MM.1S (cell line): ENCODE results near the gene SLC51B.

Experiments used
- DNase-seq: peaks from one replicate; pipeline ENCODE4 v3.0.0-alpha.2; 2015
- H2AFZ ChIP-seq: fragments of 300-600 bp; sonication (generic); 2 replicates; pipeline ENCODE4 v1.6.0; 2016; ENCODE audit warnings: antibody characterized with exemption, low read length
- H3F3A ChIP-seq: fragments of 300-600 bp; sonication (generic); 2 replicates; pipeline ENCODE4 v1.6.1; 2016; ENCODE audit warnings: mild to moderate bottlenecking, antibody characterized with exemption, low read length, moderate library complexity, mixed read lengths; ENCODE audit not compliant: insufficient read depth
- H3K27ac ChIP-seq: fragments of 300-600 bp; sonication (generic); 2 replicates; pipeline ENCODE4 v1.5.1; 2016; ENCODE audit warnings: mild to moderate bottlenecking, low read length
- H3K27me3 ChIP-seq: fragments of 300-600 bp; sonication (generic); replicated peaks from 2 replicates; pipeline ENCODE4 v1.6.0; 2016; ENCODE audit warnings: low read length; ENCODE audit not compliant: insufficient read depth
- H3K36me3 ChIP-seq: fragments of 300-600 bp; sonication (generic); replicated peaks from 2 replicates; pipeline ENCODE4 v1.6.1; 2016; ENCODE audit warnings: mild to moderate bottlenecking, low read length, mixed read lengths; ENCODE audit not compliant: insufficient read depth
- H3K4me1 ChIP-seq: fragments of 300-600 bp; sonication (generic); 2 replicates; pipeline ENCODE4 v1.6.1; 2016; ENCODE audit warnings: low read length, mixed read lengths
- H3K4me2 ChIP-seq: fragments of 300-600 bp; sonication (generic); 2 replicates; pipeline ENCODE4 v1.6.0; 2016; ENCODE audit warnings: low read depth, low read length
- H3K4me3 ChIP-seq: fragments of 300-600 bp; sonication (generic); 2 replicates; pipeline ENCODE4 v1.5.1; 2016; ENCODE audit warnings: low read length, mixed read lengths
- H3K79me2 ChIP-seq: fragments of 300-600 bp; sonication (generic); 2 replicates; pipeline ENCODE4 v1.6.1; 2016; ENCODE audit warnings: mixed run types, low read length, mixed read lengths
- H3K9ac ChIP-seq: fragments of 300-600 bp; sonication (generic); 2 replicates; pipeline ENCODE4 v1.6.1; 2016; ENCODE audit warnings: low read length, mixed read lengths
- H3K9me2 ChIP-seq: fragments of 300-600 bp; sonication (generic); replicated peaks from 2 replicates; pipeline ENCODE4 v1.6.1; 2016; ENCODE audit warnings: mild to moderate bottlenecking, low read length, mixed read lengths; ENCODE audit not compliant: insufficient read depth
- H3K9me3 ChIP-seq: fragments of 300-600 bp; sonication (generic); replicated peaks from 2 replicates; pipeline ENCODE4 v1.6.1; 2016; ENCODE audit warnings: mild to moderate bottlenecking, low read length, mixed read lengths; ENCODE audit not compliant: insufficient read depth
- H4K20me1 ChIP-seq: fragments of 300-600 bp; sonication (generic); 2 replicates; pipeline ENCODE4 v1.6.1; 2016; ENCODE audit warnings: mild to moderate bottlenecking, low read length, moderate library complexity, mixed read lengths; ENCODE audit not compliant: insufficient read depth
- EZH2 ChIP-seq: fragments of 300-600 bp; sonication (generic); optimal IDR thresholded peaks from 2 replicates; pipeline ENCODE3; 2017; ENCODE audit warnings: low read depth, mild to moderate bottlenecking, antibody characterized with exemption, low read length, mixed read lengths
- EZH2phosphoT487 ChIP-seq: fragments of 300-600 bp; sonication (generic); IDR thresholded peaks from 2 replicates; pipeline ENCODE4 v1.6.1; 2018; ENCODE audit warnings: antibody characterized with exemption, low read length
- TF ChIP-seq, protein P1 (sequence below): fragments of 300-600 bp; sonication (generic); IDR thresholded peaks from 2 replicates; pipeline ENCODE4 v1.5.1; 2016; ENCODE audit warnings: antibody characterized with exemption, low read length, mixed read lengths

The SLC51B gene

GRCh38 chr15:65050270-65050669, 5.1 kb downstream of the SLC51B start:
- Histone ChIP-seq H3K27ac (peak overlapping the region; percentile 34; the same call in 1 of the 2 replicates), H3K9me3 (no peaks in the 10 kb centered on the region), H3K4me1 (peaks cover 46% of the 10 kb centered on the region), H2AFZ (peak overlapping the region; percentile 86; the same call in 1 of the 2 replicates), H3K79me2 (no peaks in the 10 kb centered on the region), H3K4me2 (peak overlapping the region; percentile 98), H3K27me3 (no peaks in the 10 kb centered on the region), H3K36me3 (no peaks in the 10 kb centered on the region), H3K4me3 (0 out of 2 replicates have a peak overlapping the region, but pooled peaks have one; percentile 61), H3F3A (peaks cover 40% of the 10 kb centered on the region), H3K9me2 (no peaks in the 10 kb centered on the region), H4K20me1 (no peaks in the 10 kb centered on the region), H3K9ac (peak overlapping the region; percentile 35; the same call in 1 of the 2 replicates)
- no peak for DNase-seq
- TF ChIP-seq EZH2phosphoT487 (no peak), EZH2 (no peak)
- TF ChIP-seq, protein P1, sequence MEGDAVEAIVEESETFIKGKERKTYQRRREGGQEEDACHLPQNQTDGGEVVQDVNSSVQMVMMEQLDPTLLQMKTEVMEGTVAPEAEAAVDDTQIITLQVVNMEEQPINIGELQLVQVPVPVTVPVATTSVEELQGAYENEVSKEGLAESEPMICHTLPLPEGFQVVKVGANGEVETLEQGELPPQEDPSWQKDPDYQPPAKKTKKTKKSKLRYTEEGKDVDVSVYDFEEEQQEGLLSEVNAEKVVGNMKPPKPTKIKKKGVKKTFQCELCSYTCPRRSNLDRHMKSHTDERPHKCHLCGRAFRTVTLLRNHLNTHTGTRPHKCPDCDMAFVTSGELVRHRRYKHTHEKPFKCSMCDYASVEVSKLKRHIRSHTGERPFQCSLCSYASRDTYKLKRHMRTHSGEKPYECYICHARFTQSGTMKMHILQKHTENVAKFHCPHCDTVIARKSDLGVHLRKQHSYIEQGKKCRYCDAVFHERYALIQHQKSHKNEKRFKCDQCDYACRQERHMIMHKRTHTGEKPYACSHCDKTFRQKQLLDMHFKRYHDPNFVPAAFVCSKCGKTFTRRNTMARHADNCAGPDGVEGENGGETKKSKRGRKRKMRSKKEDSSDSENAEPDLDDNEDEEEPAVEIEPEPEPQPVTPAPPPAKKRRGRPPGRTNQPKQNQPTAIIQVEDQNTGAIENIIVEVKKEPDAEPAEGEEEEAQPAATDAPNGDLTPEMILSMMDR: no peak

DNA sequence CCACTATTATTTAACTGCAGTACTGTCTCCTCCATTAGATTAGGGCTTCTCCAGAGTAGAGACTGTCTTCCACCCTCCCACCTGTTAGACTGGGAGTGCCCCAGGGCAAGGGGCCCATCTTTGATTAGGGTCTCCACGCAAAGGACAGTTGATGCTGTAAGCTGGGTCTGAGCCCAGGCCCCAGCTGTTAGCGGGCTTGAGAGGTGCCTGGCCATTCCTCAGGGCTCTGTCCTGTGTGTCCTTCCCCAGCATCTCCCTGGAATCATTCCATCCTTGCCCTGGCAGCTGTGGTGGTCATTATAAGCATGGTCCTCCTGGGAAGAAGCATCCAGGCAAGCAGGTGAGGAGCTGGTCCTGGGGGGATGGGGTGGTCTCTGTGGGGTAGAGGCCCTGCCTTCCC, 6.1 kb downstream of the SLC51B start:
- Histone ChIP-seq H3K4me3 (no peak overlapping the region), H3K27ac (peak overlapping the region; percentile 84; the same call in 1 of the 2 replicates), H3K9ac (no peak overlapping the region), H3K27me3 (no peaks in the 10 kb centered on the region), H2AFZ (peak overlapping the region; percentile 9; the same call in 1 of the 2 replicates), H3K4me1 (peaks cover 46% of the 10 kb centered on the region), H4K20me1 (no peaks in the 10 kb centered on the region), H3K79me2 (no peaks in the 10 kb centered on the region), H3K9me3 (no peaks in the 10 kb centered on the region), H3K9me2 (no peaks in the 10 kb centered on the region), H3K36me3 (no peaks in the 10 kb centered on the region), H3K4me2 (peak overlapping the region; percentile 31; the same call in 1 of the 2 replicates), H3F3A (peaks cover 40% of the 10 kb centered on the region)
- TF ChIP-seq, protein P1: no peak
- TF ChIP-seq EZH2phosphoT487 (no peak), EZH2 (no peak)
- DNase-seq: no peak

DNA sequence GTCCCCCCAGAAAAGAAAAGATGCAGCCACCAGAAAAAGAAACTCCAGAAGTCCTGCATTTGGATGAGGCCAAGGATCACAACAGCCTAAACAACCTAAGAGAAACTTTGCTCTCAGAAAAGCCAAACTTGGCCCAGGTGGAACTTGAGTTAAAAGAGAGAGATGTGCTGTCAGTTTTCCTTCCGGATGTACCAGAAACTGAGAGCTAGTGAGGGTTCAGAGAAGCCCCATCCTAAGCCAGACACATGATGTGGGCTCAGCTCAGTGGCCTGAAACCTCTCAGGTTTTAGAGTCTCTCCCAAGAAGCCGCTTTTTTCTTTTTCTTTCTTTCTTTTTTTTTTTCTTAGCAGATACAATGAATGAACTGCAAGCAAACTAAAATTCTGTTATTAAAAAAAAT, 7.8 kb downstream of the SLC51B start:
- peak overlapping the region; percentile 71 for H3K4me2 ChIP-seq
- peaks cover 46% of the 10 kb centered on the region for H3K4me1 ChIP-seq

More for the DNA sequence above, 7.8 kb downstream of the SLC51B start:
- H3K27me3 ChIP-seq: no peaks in the 10 kb centered on the region
- no peaks in the 10 kb centered on the region for H3K36me3 ChIP-seq
- no peaks in the 10 kb centered on the region for H3K9me2 ChIP-seq
- H3K79me2 ChIP-seq: no peaks in the 10 kb centered on the region
- H3K4me3 ChIP-seq: no peak overlapping the region
- no peaks in the 10 kb centered on the region for H4K20me1 ChIP-seq
- peaks cover 40% of the 10 kb centered on the region for H3F3A ChIP-seq
- TF ChIP-seq, protein P1: no peak
- TF ChIP-seq EZH2 (no peak), EZH2phosphoT487 (no peak)
- 0 out of 2 replicates have a peak overlapping the region, but pooled peaks have one; percentile 7 for H2AFZ ChIP-seq
- DNase-seq: peak; percentile 79
- peak overlapping the region; percentile 84; the same call in 1 of the 2 replicates for H3K27ac ChIP-seq
- H3K9ac ChIP-seq: peak overlapping the region; percentile 29; the same call in 1 of the 2 replicates
- H3K9me3 ChIP-seq: no peaks in the 10 kb centered on the region
